K562 (cell line): ENCODE measurements around the gene SPEG. TPM values are rescaled to one million over a fixed set of nuclear protein-coding genes. Genes with fewer than 3 reads are reported as not detected.

ENCODE experiments used
- ARID2 ChIP-seq: fragments of 450-650 bp; IDR thresholded peaks from 2 replicates; pipeline ENCODE4 v1.6.1; 2017; ENCODE audit warnings: antibody characterized with exemption, mild to moderate bottlenecking
- BRD4 ChIP-seq: fragments of 200-600 bp; sonication (generic); IDR thresholded peaks from 2 replicates; pipeline ENCODE4 v1.6.1; 2017; ENCODE audit warnings: inconsistent platforms
- CBFA2T2 ChIP-seq: fragments of 450-650 bp; conservative IDR thresholded peaks from 2 replicates; pipeline ENCODE4 v1.6.1; 2017; ENCODE audit warnings: mild to moderate bottlenecking
- CBX5 ChIP-seq: IDR thresholded peaks from 2 replicates; pipeline ENCODE4 v1.6.1; 2014; ENCODE audit warnings: low read depth, borderline replicate concordance
- CTCFL ChIP-seq: IDR thresholded peaks from 2 replicates; pipeline ENCODE4 v1.6.1; 2011; ENCODE audit warnings: borderline replicate concordance, low read depth, mild to moderate bottlenecking, moderate library complexity, low read length; ENCODE audit not compliant: insufficient read depth, poor library complexity, severe bottlenecking
- GABPB2 ChIP-seq: fragments of 250-450 bp; sonication (Bioruptor Pico); conservative IDR thresholded peaks from 2 replicates; pipeline ENCODE4 v1.5.1; 2021; ENCODE audit warnings: mild to moderate bottlenecking
- GTF2F1 ChIP-seq: IDR thresholded peaks from 2 replicates; pipeline ENCODE4 v1.6.1; 2011; ENCODE audit warnings: low read depth, low read length, improper control_type of control experiment
- HEY1 ChIP-seq: fragments of 250-450 bp; sonication (Bioruptor Pico); IDR thresholded peaks from 2 replicates; pipeline ENCODE4 v1.5.0; 2020; ENCODE audit warnings: mild to moderate bottlenecking, moderate library complexity, borderline replicate concordance
- KDM1A ChIP-seq, 2 experiments: fragments of 450-650 bp; IDR thresholded peaks; 2 replicates each; pipeline ENCODE4 v1.6.1; 2016; ENCODE audit warnings: mild to moderate bottlenecking in 2 of 2
- MTA1 ChIP-seq: fragments of 450-650 bp; IDR thresholded peaks from 2 replicates; pipeline ENCODE4 v1.6.1; 2017; ENCODE audit warnings: borderline replicate concordance
- SOX6 ChIP-seq: fragments of 450-650 bp; IDR thresholded peaks from 2 replicates; pipeline ENCODE4 v1.6.1; 2014; ENCODE audit warnings: mild to moderate bottlenecking
- TBP ChIP-seq: optimal IDR thresholded peaks from 2 replicates; pipeline ENCODE3; 2011; ENCODE audit warnings: low read depth, low read length, improper control_type of control experiment
- TFAP4 ChIP-seq: sonication (generic); formaldehyde crosslinking; IDR thresholded peaks from 2 replicates; pipeline ENCODE4 v1.8.0; 2022; ENCODE audit warnings: missing genetic modification reagents, mild to moderate bottlenecking, moderate library complexity, borderline replicate concordance
- U2AF1 ChIP-seq: fragments of 200-400 bp; formaldehyde crosslinking; optimal IDR thresholded peaks from 2 replicates; pipeline ENCODE3; 2017; ENCODE audit warnings: mild to moderate bottlenecking, low read depth, low read length, moderate library complexity
- ZBTB5 ChIP-seq: fragments of 450-650 bp; IDR thresholded peaks from 2 replicates; pipeline ENCODE4 v1.6.1; 2017; ENCODE audit warnings: antibody characterized with exemption
- ZNF512 ChIP-seq: IDR thresholded peaks from 2 replicates; pipeline ENCODE4 v1.6.1; 2016; ENCODE audit warnings: missing genetic modification characterization, missing compliant biosample characterization
- ZNF592 ChIP-seq: fragments of 450-650 bp; IDR thresholded peaks from 2 replicates; pipeline ENCODE4 v1.6.1; 2017; ENCODE audit warnings: antibody characterized with exemption, mild to moderate bottlenecking
- polyA plus RNA-seq, 8 experiments: library from polyadenylated mRNA; depleted of rRNA in 4 of 8; stranded (reverse) in 5 of 8; unstranded in 3 of 8; fragments of >200 nt; fragmentation: Nextera tagmentation in 2 of 8; fragmentation: Illumina TruSeq in 1 of 8; extraction: Ambion mirVana in 2 of 8; extraction: Trizol in 1 of 8; gene quantifications; 2 replicates each; pipeline versions ENCODE4 v1.2.1 to v1.2.3, GENCODE V29; 2011 to 2014; ENCODE audit warnings: inconsistent platforms in 1 of 8, missing spikeins in 1 of 8
- total RNA-seq, 7 experiments: library from RNA; depleted of rRNA in 6 of 7; stranded (reverse); fragments of >200 nt in 6 of 7; fragmentation: Illumina TruSeq in 2 of 7; extraction: Trizol in 2 of 7; gene quantifications; 2 replicates each; pipeline versions ENCODE4 v1.2.1 to v1.2.3, GENCODE V29; 2011 to 2021; ENCODE audit warnings: low replicate concordance in 1 of 7

The SPEG gene
- total and polyA plus RNA-seq, 9 of the 15 experiments (the other 6 are each of a cell fraction or from before 2014, with no cell fraction given), result 0.49 to 8.7 (median 3.0) TPM

- no peak for TF ChIP-seq ZBTB5
- no peak for TF ChIP-seq MTA1
- no peak for TF ChIP-seq KDM1A (IDR thresholded peaks at IDR 0.05)
- TF ChIP-seq SOX6, result no peak
- no peak for TF ChIP-seq U2AF1
- peak; percentile 73 for TF ChIP-seq ZNF592
- TF ChIP-seq ZNF512 (tag), result no peak
- TF ChIP-seq ARID2, result peak; percentile 95
- no peak for TF ChIP-seq CBX5
- peak; percentile 76; the same call in 1 of the 2 replicates for TF ChIP-seq TFAP4 (CRISPR knock-in tag)
- no peak for TF ChIP-seq BRD4
- TF ChIP-seq GTF2F1, result no peak
- no peak for TF ChIP-seq CBFA2T2
- peak; percentile 20 for TF ChIP-seq TBP
- no peak for TF ChIP-seq GABPB2
- TF ChIP-seq HEY1 (CRISPR knock-in tag), result no peak
- no peak for TF ChIP-seq CTCFL
These were observed 95.7 kb downstream of the SPEG start (continued) for GRCh38 chr2:219530048-219530963.
